ENCODE measurements around the gene NEK11.

- TF ChIP-seq CTBP1 (IDR thresholded peaks at IDR 0.05; ENCODE audit: borderline replicate concordance) (no peak), ELF4 (IDR thresholded peaks at IDR 0.05) (no peak), HDGF (IDR thresholded peaks at IDR 0.05; ENCODE audit: borderline replicate concordance) (no peak), L3MBTL2 (conservative IDR thresholded peaks at IDR 0.05) (no peak), FOXA1 (IDR thresholded peaks at IDR 0.05) (no peak)
Observed at GRCh38 chr3:131224886-131225550, 198.3 kb downstream of the NEK11 start.

All from HEK293T (cell line).